GM21528 (cell line): Measurements from ENCODE around the gene PBX4.

Experiments used
- ATAC-seq: cut with Tn5 transposase; IDR thresholded peaks from one replicate; pipeline ENCODE4 v1.9.1; 2021; ENCODE audit warnings: mild to moderate bottlenecking, moderate library complexity; ENCODE audit not compliant: unreplicated experiment, low FRiP score

Gene PBX4

GRCh38 chr19:19562665-19563347 is 55.7 kb downstream of the PBX4 start:
- no peak for ATAC-seq

GRCh38 chr19:19561946-19562664 is 56.4 kb downstream of the PBX4 start:
- ATAC-seq, result no peak

GRCh38 chr19:19559931-19560330 is 58.6 kb downstream of the PBX4 start:
- no peak for ATAC-seq

GRCh38 chr19:19558636-19559035 is 59.9 kb downstream of the PBX4 start:
- ATAC-seq, result no peak

DNA sequence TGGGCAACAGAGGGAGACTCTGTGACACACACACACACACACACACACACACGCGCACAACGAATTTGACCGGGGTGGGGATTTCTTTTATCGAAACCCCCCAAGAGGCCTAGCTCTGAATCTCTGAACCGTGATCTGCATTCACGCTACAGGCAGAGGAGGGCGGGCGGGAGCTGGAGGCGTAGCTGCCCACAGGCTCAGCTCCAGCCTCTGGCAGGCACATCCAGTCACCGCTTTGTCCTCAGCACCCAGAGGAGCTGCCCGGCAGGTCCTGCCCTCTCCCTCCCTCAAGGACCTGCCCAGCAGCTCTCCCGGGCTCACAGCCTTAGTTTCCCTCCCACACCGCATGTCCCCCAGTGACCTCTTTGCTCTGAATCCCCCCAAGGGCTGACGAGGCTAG is 60.4 kb downstream of the PBX4 start:
- no peak for ATAC-seq

DNA sequence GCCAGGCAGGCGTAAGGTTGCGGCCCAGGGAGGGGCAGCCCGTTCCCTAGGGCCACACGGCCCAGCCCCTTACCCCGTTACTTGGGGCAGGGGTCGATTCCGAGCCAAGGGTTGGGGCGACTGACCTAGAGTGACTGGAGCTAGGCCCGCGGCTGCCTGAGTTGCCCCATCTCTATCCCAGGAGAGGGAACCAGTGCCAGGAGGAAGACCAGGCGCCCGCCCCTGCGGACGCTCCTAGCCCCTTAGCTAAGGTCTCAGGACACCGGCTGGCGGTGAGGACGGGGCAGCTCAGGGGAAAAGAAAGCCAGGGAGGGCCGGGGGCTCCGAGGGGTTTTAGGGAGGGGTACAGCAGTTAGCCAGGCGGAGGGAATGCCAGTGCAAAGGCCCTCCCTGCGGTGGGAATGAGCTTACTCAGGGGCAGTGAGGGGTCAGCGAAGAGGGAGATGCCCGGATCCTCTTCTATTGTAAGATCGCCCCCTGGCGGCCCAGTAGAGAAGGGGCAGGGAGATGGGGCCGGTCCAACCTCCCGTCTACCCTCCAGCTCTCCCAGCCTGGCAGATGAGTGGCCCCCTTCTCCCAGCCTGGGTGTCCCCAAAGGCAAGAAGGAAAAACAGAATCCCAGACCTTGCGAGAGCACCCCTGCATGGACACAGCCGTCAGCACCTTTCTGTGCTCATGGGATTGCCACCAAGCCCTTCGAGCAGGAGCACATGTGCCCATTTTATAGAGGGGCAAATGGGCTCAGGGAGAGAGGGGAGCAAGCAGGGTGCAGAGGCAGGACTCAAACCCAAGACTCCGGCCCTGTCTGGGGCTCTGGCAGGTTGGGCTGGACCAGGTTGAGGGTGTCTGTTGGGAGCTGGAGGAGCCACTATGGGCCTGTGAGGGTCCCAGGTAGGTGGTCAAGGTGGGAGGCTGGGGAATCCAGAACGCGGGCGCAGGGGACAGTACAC is 64.1 kb downstream of the PBX4 start:
- no peak for ATAC-seq

DNA sequence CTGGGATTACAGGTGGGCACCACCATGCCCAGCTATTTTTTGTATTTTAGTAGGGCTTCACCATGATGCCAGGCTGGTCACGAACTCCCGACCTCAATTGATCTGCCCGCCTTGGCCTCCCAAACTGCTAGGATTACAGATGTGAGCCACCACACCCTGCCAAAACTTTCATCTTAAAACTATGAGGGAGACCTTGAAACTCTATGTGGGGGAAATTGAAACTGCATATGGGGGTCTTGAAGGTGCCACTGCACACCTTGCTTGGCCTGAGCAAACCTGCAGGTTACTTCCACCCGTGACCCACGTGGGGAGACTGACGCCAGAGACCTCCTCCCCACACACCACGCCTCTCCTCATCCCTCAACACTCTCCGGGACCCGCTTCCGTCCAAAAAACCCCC is 64.8 kb downstream of the PBX4 start:
- ATAC-seq, result no peak

DNA sequence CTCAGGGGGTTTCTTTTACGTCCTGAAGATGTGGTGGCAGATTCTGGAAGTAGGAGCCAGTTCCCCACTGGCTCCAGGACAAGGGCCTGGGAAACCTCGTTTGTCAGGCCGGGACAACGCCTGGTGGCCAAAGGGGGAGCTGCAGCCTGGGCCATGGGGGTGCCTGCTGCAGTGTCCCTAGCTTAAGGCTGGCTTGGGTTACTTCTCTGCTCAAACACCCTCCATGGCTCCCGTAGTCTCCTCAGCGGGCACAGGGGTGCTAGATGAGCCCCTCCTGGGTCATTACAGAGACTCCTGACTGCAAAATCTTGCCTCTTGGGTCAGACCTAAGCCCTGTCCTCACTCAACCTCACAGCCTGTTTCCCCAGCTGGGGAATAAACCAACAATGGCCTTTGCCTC is 65.7 kb downstream of the PBX4 start:
- ATAC-seq, result no peak

DNA sequence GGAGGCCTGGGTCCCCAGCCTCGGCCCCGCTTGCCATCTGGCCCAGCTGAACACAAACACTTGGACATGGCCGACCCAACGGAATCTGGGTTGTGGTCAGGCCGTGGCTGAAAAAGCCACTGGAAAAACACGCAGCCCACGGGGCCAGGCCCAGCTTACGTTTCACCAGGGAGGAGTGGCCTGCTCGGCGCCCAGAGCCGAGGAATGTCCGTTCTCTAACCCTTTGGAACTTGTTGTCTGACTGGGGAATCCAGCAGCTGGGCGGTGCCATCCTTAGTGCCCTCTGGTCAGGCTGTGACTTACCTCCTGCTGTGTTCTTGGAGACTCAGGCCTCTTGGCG is 66.7 kb downstream of the PBX4 start:
- ATAC-seq, result no peak

DNA sequence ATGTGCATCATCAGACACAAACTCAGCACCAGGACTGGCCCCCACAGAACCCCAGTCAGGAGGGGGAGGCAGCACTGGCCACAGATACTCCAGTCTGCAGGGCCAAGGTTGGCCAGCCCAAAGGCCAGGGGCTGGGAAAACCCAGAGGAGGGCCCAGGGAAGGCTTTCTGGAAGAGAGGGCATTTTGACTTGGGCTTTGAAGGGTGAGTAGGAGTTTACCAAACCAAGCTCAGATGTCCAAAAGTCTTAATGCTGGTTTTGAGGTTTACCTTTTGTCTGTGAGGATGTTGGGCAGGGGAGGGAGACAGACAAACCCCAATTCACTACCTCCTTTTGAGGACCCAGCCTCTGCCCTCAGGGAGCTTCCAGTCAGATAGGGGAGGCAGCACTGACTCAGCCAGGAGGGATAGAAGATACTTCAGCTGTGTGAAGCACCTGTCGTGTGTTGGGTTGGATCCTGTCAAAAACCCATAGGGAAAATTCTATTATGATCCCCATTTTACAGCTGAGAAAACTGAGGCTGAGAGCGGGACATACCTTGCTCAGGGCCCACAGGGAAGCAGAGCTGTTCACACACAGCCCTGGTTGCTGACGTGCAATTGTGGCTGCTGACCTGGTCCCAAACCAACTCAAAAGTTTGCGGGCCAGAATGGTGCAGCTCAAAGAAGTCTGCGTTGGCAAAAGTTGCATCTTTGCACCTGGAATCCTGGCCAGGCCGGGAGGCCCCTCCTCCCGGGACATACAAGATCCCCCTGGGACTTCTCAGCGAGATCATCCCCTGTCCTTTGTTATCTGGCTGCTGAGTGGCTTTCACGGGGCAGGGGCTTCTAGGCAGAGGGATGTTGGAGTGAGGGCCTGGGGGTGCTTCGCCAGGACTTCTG is 67.3 kb downstream of the PBX4 start:
- ATAC-seq, result no peak

DNA sequence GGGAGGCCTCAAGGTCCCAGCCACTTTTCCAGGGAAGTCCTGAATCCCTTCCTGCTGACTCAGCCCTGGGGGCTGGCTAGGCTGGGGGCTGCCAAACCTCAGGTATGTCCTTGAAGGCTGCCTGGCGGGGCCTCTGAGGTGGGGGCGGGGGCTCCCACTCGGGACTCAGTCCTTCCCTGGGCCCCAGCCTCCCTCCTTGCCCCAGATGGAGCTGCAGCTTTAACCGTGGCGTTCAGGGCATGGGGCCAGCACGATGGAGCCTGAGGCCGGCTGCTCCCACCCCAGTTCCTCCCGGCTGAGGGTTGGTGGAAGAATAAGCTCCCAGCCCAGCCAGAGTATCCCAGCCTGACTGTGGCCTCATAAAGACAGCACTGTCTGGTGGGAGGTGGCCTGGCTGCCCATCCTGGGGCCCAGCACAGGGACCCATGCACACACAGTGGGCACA is 68.0 kb downstream of the PBX4 start:
- ATAC-seq, result no peak

DNA sequence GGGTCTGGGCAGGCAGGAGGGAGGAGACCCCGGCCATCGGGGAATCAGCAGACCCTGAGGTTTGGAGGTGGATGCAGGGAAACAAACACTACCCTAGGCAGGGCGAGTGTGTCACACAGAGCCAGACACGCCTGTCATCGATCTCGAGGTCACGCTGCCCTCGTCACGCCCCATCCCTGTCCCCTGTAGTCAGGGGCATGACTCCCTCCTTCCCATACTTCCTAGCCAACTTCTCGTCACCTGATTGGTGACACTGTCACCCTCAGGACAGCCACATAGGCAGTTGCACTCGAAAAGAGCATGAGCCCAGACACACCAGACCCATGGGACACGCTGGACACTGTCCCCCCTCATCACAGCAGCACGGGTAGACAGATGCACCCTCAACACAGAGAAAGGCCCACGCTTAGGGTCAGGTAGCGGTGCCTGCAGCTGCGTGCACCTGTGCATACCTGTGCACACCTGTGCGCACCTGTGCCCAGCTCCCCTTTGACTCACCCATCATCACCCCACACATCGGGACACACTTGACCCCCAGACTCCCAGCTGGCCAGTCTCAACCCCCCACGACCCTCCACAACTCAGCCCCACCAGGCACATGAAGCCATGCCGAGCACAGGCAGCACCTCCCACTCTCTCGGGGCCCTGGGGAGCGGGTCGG is 68.6 kb downstream of the PBX4 start:
- no peak for ATAC-seq

GRCh38 chr19:19548915-19549759 is 69.3 kb downstream of the PBX4 start:
- ATAC-seq, result no peak

DNA sequence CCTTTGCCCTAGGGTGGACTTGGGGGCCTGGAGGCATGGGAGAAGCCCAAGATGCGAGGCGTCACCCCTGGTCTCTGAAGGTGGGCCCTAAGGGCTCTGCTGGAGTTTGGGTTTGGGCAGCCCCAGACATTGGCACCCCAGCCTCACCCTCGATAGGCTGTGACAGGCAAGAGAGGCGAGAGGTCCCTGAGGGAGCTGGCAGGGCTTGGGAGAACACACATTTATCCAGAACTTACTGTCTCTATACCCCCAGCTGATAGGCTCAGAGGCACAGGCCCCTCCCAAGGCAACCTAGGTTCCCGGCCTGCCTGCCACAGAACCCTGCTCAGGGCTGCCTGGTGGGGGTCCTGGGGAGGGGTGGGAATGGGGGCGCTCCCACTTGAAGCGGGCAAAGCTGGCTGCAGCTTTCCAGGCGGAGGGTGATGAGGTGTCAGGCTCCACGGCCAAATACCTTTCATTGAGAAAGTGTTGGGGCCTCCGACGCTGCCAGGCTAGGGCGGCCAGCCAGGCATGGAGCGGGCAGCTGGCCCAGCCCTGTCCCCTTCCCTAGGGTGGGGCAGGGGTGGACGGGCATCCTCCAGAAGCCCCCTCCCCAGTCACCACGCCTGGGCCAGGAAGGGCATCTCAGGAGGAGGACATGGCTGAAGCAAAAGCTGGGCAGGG is 70.7 kb downstream of the PBX4 start:
- ATAC-seq, result no peak

- no peak for ATAC-seq
Measured at GRCh38 chr19:19546751-19547162, 71.7 kb downstream of the PBX4 start.

GRCh38 chr19:19545707-19546106 is 72.8 kb downstream of the PBX4 start:
- no peak for ATAC-seq

DNA sequence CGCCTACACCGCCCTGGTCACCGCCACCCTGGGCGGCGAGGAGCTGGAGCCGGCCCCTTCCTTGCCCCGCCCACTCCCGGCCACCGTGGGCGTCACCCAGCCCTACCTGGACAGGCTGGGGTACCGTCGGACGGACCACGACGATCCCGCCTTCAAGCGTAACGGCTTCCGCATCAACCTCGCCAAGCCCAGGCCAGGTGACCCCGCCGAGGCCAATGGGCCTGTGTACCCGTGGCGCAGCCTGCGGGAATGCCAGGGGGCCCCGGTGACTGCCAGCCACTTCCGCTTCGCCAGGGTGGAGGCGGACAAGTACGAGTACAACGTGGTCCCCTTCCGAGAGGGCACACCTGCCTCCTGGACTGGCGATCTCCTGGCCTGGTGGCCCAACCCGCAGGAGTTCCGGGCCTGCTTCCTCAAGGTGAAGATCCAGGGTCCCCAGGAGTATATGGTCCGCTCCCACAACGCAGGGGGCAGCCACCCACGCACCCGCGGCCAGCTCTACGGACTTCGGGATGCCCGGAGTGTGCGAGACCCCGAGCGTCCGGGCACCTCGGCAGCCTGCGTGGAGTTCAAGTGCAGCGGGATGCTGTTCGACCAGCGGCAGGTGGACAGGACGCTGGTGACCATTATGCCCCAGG is 73.4 kb downstream of the PBX4 start:
- no peak for ATAC-seq
